GM12892 (cell line): Measurements from ENCODE around the gene HSF2BP.

Source experiments
- DNase-seq: peaks from one replicate; pipeline ENCODE4 v3.0.0; 2011; ENCODE audit not compliant: insufficient read length
- FAIRE-seq: peaks from 2 replicates; lab custom pipeline; 2011; peaks lifted over from hg19 to GRCh38; lab: Jason Lieb, UNC
- POLR2A ChIP-seq: IDR thresholded peaks from 2 replicates; pipeline ENCODE4 v1.6.1; 2011; ENCODE audit warnings: low read depth, low read length, control low read depth
- POLR2AphosphoS5 ChIP-seq: IDR thresholded peaks from 2 replicates; pipeline ENCODE4 v1.6.1; 2011; ENCODE audit warnings: low read depth, low read length, control low read depth
- TAF1 ChIP-seq: IDR thresholded peaks from 2 replicates; pipeline ENCODE4 v1.6.1; 2011; ENCODE audit warnings: low read depth, mild to moderate bottlenecking, control low read depth, low read length, borderline replicate concordance

Gene HSF2BP

DNA sequence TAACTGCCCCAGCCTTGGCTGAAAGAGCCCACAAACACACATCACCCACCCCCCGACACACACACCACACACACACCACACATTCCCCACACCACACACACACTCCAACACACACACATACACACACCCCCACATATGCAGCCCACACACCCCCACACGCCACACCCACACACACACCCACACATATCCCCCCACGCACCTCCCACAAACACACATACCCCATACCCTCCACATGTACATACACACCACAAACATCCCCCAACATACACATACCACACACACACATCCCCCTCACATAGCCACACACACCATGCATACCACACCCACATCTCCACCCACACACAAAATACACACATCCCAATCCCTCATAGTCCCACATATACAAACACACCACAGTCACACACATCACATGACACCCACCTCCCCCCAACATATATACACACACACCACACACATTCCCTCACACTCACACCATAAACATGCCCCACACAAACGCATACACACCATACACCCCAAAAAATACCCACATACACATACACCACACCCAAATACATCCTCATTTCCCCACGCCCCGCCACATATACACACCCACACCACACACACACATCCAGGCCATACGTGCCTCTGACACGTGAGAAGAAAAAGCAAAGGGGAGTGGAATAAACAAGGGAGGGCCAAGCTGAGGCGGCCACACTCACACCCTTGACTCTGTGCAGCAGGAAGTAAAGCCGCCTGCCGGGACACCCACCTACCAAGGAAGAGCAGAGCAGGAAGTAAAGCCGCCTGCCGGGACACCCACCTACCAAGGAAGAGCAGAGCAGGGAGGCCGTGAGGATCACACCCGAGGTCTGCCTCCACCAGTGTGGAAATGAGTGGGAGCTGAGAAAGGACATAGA, 53.7 kb downstream of the HSF2BP start:
- FAIRE-seq (no peak), DNase-seq (no peak)
- TF ChIP-seq POLR2A (no peak), TAF1 (no peak), POLR2AphosphoS5 (no peak)

DNA sequence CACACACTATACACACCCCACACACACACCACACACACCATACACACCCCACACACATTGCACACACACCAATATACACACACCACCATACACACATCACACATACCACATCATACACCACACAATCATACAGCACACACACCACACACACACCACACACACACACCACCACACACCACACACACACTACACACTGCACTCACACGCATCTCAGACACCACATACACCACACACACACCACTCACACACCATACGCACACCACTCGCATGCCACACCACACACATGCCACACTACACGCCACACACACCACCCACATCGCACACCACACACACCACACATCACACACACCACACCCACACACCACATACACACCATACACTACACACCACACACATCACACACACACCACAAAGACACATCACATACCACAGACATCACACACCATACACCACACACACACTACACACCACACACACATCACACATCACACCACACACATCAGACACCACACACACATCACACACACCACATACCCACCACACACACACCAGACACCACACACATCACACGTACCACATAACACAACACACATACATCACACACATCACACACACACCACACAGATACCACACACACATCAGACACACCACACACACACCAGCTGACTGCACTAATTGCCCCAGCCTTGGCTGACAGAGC, 54.6 kb downstream of the HSF2BP start:
- TF ChIP-seq POLR2AphosphoS5 (no peak), POLR2A (no peak), TAF1 (no peak)

GRCh38 chr21:43603641-43604504, 55.4 kb downstream of the HSF2BP start:
- DNase-seq (no peak), FAIRE-seq (no peak)
- TF ChIP-seq TAF1 = no peak
- no peak for TF ChIP-seq POLR2AphosphoS5

More for the DNA sequence above, 54.6 kb downstream of the HSF2BP start:
- peak; percentile 30 for FAIRE-seq
- DNase-seq = no peak

DNA sequence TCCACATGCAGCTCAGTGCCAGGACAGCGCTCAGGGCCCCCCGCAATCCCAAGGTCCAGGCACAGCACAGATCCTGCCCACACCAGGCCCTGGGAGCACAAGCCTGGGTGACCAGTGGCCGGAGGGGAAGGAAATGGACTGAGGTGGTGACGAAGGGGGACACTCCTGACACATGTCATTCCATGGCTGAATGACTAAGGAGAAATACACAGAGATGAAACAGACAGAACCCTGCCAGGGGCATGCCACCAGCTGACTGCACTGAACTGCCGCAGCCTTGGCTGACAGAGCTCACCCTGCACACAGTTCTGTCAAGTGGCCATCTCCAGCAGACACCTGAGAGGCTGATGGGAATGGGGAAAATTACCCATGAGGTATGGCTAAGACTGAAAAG, 56.1 kb downstream of the HSF2BP start:
- DNase-seq = no peak
- no peak for FAIRE-seq
- no peak for TF ChIP-seq POLR2AphosphoS5
- TF ChIP-seq TAF1 = no peak
- no peak for TF ChIP-seq POLR2A

DNA sequence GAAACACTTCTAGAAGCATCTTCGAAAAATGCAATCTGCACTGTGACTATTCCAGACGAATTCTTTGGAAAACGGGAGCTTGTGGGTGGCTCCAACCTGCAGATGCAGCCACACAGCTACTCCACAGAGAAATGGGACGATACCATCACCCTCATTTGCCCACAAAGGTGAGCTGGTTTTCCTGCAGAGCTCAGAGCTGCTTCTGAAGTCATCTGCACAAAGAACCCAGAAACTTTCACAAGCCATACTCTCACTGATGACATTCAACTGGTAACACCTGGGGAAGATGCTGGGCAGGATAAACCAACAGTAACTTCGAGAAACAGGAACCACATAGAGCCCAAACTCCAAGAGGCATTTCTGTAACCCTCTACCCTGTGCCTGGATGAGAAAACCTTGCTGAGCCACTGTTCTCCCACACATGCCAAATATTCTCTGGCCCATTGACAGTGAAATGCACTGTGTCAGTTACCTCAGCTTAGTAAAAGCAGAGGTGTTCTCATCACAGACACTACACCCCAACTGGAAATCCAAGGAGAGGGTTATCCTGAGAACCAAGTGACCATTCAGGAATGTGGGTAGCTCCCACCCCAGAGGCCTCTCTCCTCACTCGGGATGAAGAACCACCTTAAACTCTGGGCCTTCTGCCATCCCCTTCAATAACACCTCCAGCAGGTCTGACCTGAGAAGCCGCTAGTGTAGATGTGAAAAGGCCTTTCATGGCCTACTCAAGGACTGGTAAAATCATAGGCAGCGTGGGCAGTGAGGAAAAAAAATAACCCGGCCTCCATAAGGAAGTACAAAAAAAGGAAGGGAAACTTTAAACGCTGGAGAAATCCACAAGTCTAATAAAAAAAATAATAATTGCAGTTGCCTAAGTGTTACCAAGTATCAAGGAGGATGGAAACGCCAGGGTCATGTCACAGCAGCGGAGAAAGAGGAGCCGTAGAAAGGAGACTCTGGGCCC, 56.7 kb downstream of the HSF2BP start:
- FAIRE-seq (no peak), DNase-seq (no peak)
- no peak for TF ChIP-seq POLR2AphosphoS5
- TF ChIP-seq POLR2A = no peak
- no peak for TF ChIP-seq TAF1

DNA sequence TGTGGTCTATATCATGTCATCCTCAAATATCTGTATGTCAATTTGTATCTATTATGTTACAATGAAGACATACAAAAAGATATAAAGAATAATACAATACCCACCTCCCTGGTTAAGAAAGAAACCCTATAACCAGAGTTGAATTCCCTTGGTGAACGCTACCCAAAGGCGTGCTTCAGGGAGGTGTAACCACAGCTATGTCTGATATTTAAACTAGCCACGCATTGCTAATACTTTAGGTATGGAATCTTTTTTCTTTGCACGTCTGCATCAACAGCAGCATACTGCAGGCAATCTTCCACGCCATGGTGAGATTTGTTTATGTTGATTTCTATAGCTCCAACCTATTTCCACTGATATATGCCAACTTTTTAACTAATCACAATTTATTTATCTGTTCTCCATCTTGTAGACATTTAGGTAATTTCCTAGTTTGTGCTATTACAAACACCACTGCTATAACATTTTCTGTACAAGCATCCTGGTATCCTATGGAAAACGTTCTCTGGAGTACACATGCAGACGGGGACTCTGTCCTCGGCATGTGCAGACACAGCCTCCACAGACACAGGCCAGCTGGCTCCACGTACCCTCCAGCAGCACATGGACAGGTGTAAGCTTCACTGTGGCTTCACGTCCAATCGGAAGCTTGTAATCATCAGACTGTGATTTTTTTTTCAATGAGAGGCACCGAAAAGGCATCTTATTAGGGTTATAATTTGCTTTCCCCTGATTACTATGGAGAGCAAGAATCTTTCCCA, 58.5 kb downstream of the HSF2BP start:
- TF ChIP-seq POLR2AphosphoS5 = no peak
- TF ChIP-seq POLR2A = no peak
- TF ChIP-seq TAF1 = no peak
- no peak for DNase-seq
- no peak for FAIRE-seq

DNA sequence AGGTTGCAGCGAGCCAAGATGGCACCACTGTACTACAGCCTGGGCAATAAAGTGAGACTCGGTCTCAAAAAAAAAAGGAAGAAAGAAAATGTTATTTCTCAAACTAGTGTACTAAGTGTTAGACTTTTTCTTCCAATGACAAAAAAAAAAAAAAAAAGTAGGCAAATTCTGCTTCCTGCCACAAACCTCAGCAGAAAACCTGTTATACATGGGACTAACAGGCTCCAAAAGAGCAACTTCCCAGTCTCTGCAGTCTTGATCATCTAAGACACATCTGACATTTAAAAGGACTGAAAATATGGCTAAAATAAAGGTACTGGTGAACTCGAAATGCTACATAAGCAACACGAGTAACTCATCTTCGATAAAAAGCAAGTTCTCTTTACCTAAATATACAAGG, 59.6 kb downstream of the HSF2BP start:
- DNase-seq = no peak
- FAIRE-seq = no peak
- no peak for TF ChIP-seq TAF1

- no peak for TF ChIP-seq POLR2A
- no peak for DNase-seq
- FAIRE-seq = no peak
Observed at GRCh38 chr21:43598416-43599120, 60.7 kb downstream of the HSF2BP start.

DNA sequence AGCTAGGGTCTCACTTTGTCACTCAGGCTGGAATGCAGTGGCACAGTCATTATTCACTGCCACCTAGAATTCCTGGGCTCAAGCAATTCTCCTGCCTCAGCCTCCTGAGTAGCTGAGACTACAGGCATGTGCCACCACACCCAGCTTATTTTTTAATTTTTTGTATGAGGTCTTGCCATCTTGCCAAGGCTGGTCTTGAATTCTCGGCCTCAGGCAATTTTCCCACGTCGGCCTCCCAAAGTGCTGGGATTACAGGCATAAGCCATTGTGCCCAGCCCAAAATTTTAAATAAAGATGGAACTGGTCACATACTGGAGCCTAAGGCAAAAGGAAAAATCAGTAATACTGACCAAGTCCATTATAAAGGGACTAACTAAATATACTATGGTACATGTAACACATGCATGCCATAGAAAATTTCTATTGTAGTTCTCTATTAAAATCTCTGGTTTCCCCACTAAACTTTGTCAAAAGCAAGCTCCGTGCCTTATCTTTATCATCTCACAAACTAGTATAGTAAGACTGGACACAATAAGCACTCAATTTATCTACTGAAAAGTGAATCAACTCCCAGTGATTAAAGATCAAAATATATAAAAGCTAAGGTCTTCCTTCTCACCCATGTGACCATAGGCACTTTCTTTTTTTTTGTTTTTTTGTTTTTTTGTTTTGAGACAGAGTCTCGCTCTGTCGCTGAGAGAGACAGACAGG, 61.6 kb downstream of the HSF2BP start:
- TF ChIP-seq TAF1 (no peak), POLR2A (no peak), POLR2AphosphoS5 (no peak)
- FAIRE-seq = no peak

More for the DNA sequence above, 61.6 kb downstream of the HSF2BP start:
- DNase-seq = no peak
